ENCODE data around the gene CACNG7. TPM values are rescaled to one million over a fixed set of nuclear protein-coding genes. Genes with fewer than 3 reads are reported as not detected.

The CACNG7 gene
- polyA plus RNA-seq, 1 donor = 1.4 TPM

GRCh38 chr19:53983457-53984289 lies 74.6 kb downstream of the CACNG7 start:
- H3K9me3 ChIP-seq (ENCODE audit: control insufficient read depth, low read depth, low read length) = peaks cover 17% of the 10 kb centered on the region
- H3K4me1 ChIP-seq (ENCODE audit: control insufficient read depth, insufficient read depth, low read length) = peaks cover 10% of the 10 kb centered on the region
- H3K36me3 ChIP-seq (ENCODE audit: control insufficient read depth, insufficient read depth, low read length) = no peaks in the 10 kb centered on the region
- H3K27me3 ChIP-seq (ENCODE audit: control insufficient read depth, insufficient read depth, low read length) = peaks cover 60% of the 10 kb centered on the region
- no peak overlapping the region for H3K4me3 ChIP-seq (ENCODE audit: low read length)
- no peak for DNase-seq
- WGBS (ENCODE audit: insufficient coverage, low lambda C conversion rate) = 93% methylated on average over 3 of the region's 24 CpGs
- H3K27ac ChIP-seq (ENCODE audit: low read length) = no peak overlapping the region

- 14% methylated on average over 1 of the region's 6 CpGs for WGBS (ENCODE audit: insufficient coverage, low lambda C conversion rate)
- Histone ChIP-seq H3K27ac (ENCODE audit: low read length) (no peak overlapping the region), H3K4me1 (ENCODE audit: control insufficient read depth, insufficient read depth, low read length) (peaks cover 6% of the 10 kb centered on the region), H3K4me3 (ENCODE audit: low read length) (no peak overlapping the region), H3K27me3 (ENCODE audit: control insufficient read depth, insufficient read depth, low read length) (peaks cover 50% of the 10 kb centered on the region), H3K36me3 (ENCODE audit: control insufficient read depth, insufficient read depth, low read length) (no peaks in the 10 kb centered on the region), H3K9me3 (ENCODE audit: control insufficient read depth, low read depth, low read length) (peaks cover 9% of the 10 kb centered on the region)
- DNase-seq = no peak
Measured at GRCh38 chr19:53985863-53986262, 76.8 kb downstream of the CACNG7 start.

GRCh38 chr19:53988981-53989380 lies 79.9 kb downstream of the CACNG7 start:
- WGBS (ENCODE audit: insufficient coverage, low lambda C conversion rate) = no CpG with 5 or more reads among the region's 6 CpGs
- peaks cover 3% of the 10 kb centered on the region for H3K9me3 ChIP-seq (ENCODE audit: control insufficient read depth, low read depth, low read length)
- H3K27me3 ChIP-seq (ENCODE audit: control insufficient read depth, insufficient read depth, low read length) = peaks cover 56% of the 10 kb centered on the region
- H3K36me3 ChIP-seq (ENCODE audit: control insufficient read depth, insufficient read depth, low read length) = no peaks in the 10 kb centered on the region
- no peak overlapping the region for H3K27ac ChIP-seq (ENCODE audit: low read length)
- H3K4me1 ChIP-seq (ENCODE audit: control insufficient read depth, insufficient read depth, low read length) = no peaks in the 10 kb centered on the region
- no peak for DNase-seq
- H3K4me3 ChIP-seq (ENCODE audit: low read length) = no peak overlapping the region

- no CpG with 5 or more reads among the region's 22 CpGs for WGBS (ENCODE audit: insufficient coverage, low lambda C conversion rate)
- DNase-seq = no peak
- H3K36me3 ChIP-seq (ENCODE audit: control insufficient read depth, insufficient read depth, low read length) = no peaks in the 10 kb centered on the region
- H3K27ac ChIP-seq (ENCODE audit: low read length) = no peak overlapping the region
- H3K4me1 ChIP-seq (ENCODE audit: control insufficient read depth, insufficient read depth, low read length) = no peaks in the 10 kb centered on the region
- H3K27me3 ChIP-seq (ENCODE audit: control insufficient read depth, insufficient read depth, low read length) = peaks cover 56% of the 10 kb centered on the region
- peaks cover 3% of the 10 kb centered on the region for H3K9me3 ChIP-seq (ENCODE audit: control insufficient read depth, low read depth, low read length)
- no peak overlapping the region for H3K4me3 ChIP-seq (ENCODE audit: low read length)
Measured at GRCh38 chr19:53989600-53990533, 80.8 kb downstream of the CACNG7 start.

GRCh38 chr19:53991224-53992113 lies 82.4 kb downstream of the CACNG7 start, which contains the start of gene CACNG6:
TSS of gene CACNG6 (plus strand) at chr19:53991637. CDS start at chr19:53992878, 1,241 bp downstream.
- no CpG with 5 or more reads among the region's 66 CpGs for WGBS (ENCODE audit: insufficient coverage, low lambda C conversion rate)
- Histone ChIP-seq H3K27me3 (ENCODE audit: control insufficient read depth, insufficient read depth, low read length) (peaks cover 56% of the 10 kb centered on the region), H3K4me1 (ENCODE audit: control insufficient read depth, insufficient read depth, low read length) (no peaks in the 10 kb centered on the region), H3K9me3 (ENCODE audit: control insufficient read depth, low read depth, low read length) (peaks cover 3% of the 10 kb centered on the region), H3K36me3 (ENCODE audit: control insufficient read depth, insufficient read depth, low read length) (no peaks in the 10 kb centered on the region), H3K27ac (ENCODE audit: low read length) (no peak within 1 kb of the TSS), H3K4me3 (ENCODE audit: low read length) (no peak within 1 kb of the TSS)
- DNase-seq = no peak

- no peaks in the 10 kb centered on the region for H3K4me1 ChIP-seq (ENCODE audit: control insufficient read depth, insufficient read depth, low read length)
- no peak for DNase-seq
- peaks cover 3% of the 10 kb centered on the region for H3K9me3 ChIP-seq (ENCODE audit: control insufficient read depth, low read depth, low read length)
- no peak overlapping the region for H3K4me3 ChIP-seq (ENCODE audit: low read length)
- WGBS (ENCODE audit: insufficient coverage, low lambda C conversion rate) = no CpG with 5 or more reads among the region's 9 CpGs
- H3K36me3 ChIP-seq (ENCODE audit: control insufficient read depth, insufficient read depth, low read length) = no peaks in the 10 kb centered on the region
- peaks cover 56% of the 10 kb centered on the region for H3K27me3 ChIP-seq (ENCODE audit: control insufficient read depth, insufficient read depth, low read length)
- H3K27ac ChIP-seq (ENCODE audit: low read length) = no peak overlapping the region
Measured at GRCh38 chr19:53992211-53992610, 83.1 kb downstream of the CACNG7 start.

GRCh38 chr19:53992815-53993214 lies 83.7 kb downstream of the CACNG7 start:
- Histone ChIP-seq H3K9me3 (ENCODE audit: control insufficient read depth, low read depth, low read length) (peaks cover 3% of the 10 kb centered on the region), H3K4me1 (ENCODE audit: control insufficient read depth, insufficient read depth, low read length) (no peaks in the 10 kb centered on the region), H3K36me3 (ENCODE audit: control insufficient read depth, insufficient read depth, low read length) (no peaks in the 10 kb centered on the region), H3K27ac (ENCODE audit: low read length) (no peak overlapping the region), H3K4me3 (ENCODE audit: low read length) (no peak overlapping the region), H3K27me3 (ENCODE audit: control insufficient read depth, insufficient read depth, low read length) (peaks cover 56% of the 10 kb centered on the region)
- whole genome bisulfite sequencing (ENCODE audit: insufficient coverage, low lambda C conversion rate) = no CpG with 5 or more reads among the region's 43 CpGs
- no peak for DNase-seq

- H3K4me3 ChIP-seq (ENCODE audit: low read length) = no peak overlapping the region
- peaks cover 56% of the 10 kb centered on the region for H3K27me3 ChIP-seq (ENCODE audit: control insufficient read depth, insufficient read depth, low read length)
- peaks cover 3% of the 10 kb centered on the region for H3K9me3 ChIP-seq (ENCODE audit: control insufficient read depth, low read depth, low read length)
- no peak overlapping the region for H3K27ac ChIP-seq (ENCODE audit: low read length)
- no peak for DNase-seq
- no peaks in the 10 kb centered on the region for H3K36me3 ChIP-seq (ENCODE audit: control insufficient read depth, insufficient read depth, low read length)
- no CpG with 5 or more reads among the region's 3 CpGs for WGBS (ENCODE audit: insufficient coverage, low lambda C conversion rate)
- H3K4me1 ChIP-seq (ENCODE audit: control insufficient read depth, insufficient read depth, low read length) = no peaks in the 10 kb centered on the region
Measured at GRCh38 chr19:53993448-53993847, 84.4 kb downstream of the CACNG7 start.
